Stimulated activated CD8-positive, alpha-beta memory T cell treated with anti-CD3 and anti-CD28 coated beads, Interleukin-12 subunit alpha, Interleukin-12 subunit beta, amount 100 ng/mL, for 24 hours (primary cell): ENCODE data around the gene NEDD8.

Source experiments
- DNase-seq: peaks from one replicate; pipeline ENCODE4 v3.0.0-alpha.2; 2020; ENCODE audit errors: extremely low read depth

Gene NEDD8

GRCh38 chr14:24196071-24197055 is 35.8 kb downstream of the NEDD8 start:
- no peak for DNase-seq

DNA sequence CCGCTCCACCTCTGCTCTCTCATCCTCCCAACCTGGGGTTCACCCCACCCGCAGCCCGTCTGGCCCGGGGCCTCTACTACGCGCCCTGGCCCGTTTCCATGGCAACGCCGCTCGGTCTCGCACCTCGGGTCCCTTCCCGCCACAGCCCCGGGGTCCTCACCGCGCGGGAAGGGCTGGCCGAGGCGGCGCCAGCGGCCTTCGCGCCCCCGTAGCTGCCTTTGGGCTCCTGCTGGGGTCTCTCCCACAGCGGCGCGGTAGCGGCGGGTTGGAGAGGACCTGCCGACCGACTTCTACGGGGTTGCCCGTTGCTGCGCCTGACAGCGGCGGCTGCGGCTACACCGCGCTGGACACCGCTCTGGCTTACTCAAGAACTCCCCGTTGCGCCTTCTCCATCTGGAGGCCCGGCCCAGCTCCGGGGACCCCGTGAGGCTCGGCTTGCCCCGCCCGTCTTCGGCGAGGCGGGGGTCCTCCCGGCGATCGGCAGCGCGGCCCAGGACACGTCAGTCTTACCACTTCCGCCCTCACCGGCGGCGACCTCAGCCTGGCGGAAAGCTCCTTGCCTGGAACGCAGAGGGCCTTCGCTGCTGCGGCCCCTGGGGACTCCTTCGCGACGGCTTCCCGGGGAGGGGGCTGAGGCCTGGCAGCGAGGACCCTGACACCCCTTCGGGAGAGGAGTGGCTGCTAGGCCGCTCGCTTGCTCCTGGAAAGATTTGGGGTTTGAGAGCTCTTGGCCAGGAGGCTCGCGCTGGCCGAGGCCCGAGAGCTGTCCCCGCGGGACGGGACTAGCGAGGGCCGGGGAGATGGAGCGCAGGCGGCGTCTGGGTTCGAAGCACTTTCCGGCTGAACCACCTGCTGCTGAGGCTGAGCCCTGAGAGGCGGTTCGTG is 36.7 kb downstream of the NEDD8 start, which contains the start of gene TM9SF1:
Gene TM9SF1 (minus strand): TSS at position 256 of the 885 bp plus-strand sequence. CDS start 422 bp downstream, outside the sequence.
- DNase-seq = peak; percentile 65

GRCh38 chr14:24194873-24195185 is 37.3 kb downstream of the NEDD8 start:
- DNase-seq = no peak

GRCh38 chr14:24194186-24194872 is 37.8 kb downstream of the NEDD8 start:
- DNase-seq = no peak

GRCh38 chr14:24192933-24193332 is 39.2 kb downstream of the NEDD8 start:
- no peak for DNase-seq

DNA sequence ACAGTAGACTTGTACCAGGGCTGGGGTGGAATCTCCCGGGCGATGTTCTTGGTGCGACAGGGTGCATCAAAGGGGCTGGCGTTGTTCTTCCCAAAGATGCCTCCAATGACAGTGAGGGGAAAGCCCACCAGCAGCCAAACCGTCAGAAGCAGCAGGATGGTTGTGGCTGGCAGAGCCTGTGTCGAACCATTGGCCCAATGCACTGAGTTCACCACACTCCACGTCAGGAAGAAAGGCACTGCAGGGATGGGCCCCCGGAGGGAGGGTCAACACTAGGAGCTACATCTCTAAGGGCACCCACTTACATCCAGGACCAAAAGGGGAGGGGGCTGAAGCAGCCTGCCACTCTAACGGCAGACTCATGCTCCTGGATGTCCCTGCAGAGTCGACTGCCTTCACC is 41.8 kb downstream of the NEDD8 start:
- DNase-seq = no peak

GRCh38 chr14:24189460-24189859 is 42.7 kb downstream of the NEDD8 start:
- no peak for DNase-seq

DNA sequence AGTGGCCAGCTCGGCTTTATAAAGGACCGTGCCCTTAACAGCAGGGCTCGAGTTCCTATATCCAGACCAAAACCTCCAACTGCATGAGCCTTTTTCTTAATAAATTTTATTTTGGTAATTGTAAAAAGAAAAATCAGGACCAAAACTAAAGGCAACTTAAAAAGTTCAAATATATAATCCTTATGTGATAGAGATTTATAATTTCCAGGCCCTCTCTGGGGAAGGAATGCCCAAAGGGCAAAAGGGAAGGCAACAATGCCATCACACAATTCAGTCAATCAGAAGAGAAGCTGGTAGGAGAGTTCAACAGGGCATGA is 43.1 kb downstream of the NEDD8 start:
- no peak for DNase-seq

DNA sequence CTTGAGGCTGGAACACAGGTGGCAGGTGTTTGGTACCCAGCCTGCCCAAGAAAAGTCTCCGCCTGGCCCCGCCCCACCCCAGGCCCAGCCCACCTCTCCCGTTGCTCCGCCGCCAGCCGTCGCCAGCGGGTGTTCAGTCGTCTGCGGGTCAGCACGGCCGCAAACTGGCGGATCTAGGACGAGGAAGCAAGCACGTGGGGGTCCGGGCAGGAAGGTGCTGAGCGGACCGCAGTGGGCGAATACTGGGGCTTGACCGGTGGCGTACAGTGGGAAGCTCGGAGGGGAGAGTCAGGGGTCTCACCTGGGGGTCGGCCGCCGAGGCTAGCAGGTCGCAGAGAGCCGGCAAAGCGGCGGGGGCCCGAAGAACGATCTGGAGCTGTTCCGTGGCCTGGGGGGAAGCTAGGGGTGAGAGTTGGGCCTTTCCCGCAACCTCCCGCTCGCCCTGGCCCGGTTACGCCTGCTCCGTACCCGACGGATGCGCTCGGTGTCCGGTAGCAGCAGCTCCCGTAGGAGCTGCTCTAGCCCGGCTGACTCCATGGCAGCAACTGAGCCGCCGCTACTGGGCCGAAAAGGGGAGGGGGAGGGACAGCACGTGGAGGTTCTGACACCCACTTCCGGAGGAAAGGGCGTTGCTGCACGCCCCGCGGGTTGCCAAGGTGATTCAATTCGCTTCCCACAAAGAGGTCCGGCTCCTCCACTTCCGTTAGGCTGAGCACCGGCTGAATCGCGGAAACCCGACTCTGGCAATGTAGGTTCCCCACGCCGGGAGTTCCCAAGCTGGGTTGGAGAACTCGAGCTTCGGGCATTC is 43.7 kb downstream of the NEDD8 start, which contains the start of gene IPO4:
Gene IPO4 (minus strand): TSS at position 566 of the 808 bp plus-strand sequence. CDS start 29 bp downstream, at position 537.
- DNase-seq = peak; percentile 92

DNA sequence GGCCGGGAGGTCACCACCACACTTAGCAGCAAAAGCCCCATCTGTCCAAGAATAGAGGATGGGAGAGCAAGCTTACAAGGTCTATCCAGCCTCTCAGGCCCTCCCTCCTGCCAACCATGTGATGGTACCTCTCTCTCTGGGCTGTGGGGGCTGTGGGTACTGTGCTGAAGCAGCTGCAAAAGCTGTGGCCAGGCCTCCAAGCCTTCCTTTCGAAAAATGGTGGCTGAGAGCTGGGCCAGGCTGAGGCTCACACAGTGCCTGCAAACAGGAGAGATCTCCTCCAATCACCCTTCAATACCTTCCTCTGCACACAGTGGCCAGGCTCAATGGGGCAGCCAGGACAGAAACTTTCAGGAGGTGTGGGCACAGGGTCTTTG is 44.6 kb downstream of the NEDD8 start:
- DNase-seq = no peak

DNA sequence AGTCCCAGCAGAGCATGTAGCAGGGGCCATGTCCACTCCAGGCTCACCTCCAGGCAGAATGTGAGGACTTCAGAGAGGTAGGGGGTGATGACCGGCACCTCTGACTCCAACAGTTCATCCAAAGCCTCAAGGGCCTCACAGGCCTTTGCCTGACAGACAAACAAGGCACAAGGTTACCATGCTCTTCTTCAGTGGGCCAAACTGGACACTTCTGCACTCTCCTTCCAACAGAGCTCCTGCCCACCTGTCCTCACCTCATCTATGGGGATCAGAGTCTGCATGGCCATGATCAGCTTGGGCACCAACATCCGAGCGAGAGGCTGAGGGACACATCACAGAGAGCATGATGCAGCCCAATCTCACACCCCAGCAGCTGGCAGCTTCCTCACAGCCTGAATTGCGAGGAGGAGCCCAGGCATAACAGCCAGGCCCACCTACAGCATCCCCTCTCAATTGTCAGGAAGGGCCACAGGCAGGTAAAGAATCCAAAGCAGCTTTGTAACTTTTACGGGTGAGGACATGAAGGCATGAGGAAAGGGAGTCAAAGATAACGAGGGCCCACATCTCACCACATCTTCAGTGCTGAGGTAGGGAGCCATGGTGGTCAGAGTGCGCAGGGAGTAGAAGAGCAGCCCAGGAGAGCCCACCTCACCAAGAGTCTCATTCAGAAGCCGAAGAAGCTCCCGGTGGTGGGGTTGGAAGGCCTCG is 45.2 kb downstream of the NEDD8 start:
- DNase-seq = no peak

DNA sequence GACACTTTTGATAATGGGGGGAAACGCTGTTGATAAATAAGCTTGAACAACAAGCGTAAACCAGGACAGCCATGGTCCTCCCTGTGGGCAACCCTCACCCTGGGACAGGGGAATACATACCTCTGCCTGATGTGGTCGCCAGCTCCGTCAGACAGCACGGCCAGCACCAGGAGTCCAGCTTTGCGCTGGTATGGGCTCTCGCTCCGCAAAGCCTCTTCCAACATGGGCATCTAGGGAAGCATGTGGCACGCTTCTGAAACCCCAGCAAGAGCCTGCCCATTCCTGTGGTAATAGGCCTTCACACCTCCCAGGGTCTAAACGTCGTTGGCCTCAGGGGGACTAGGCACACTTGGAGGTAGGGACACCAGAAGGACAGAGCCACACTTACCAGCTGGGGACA is 46.4 kb downstream of the NEDD8 start:
- DNase-seq = no peak

GRCh38 chr14:24185026-24185425 is 47.1 kb downstream of the NEDD8 start:
- DNase-seq = no peak

DNA sequence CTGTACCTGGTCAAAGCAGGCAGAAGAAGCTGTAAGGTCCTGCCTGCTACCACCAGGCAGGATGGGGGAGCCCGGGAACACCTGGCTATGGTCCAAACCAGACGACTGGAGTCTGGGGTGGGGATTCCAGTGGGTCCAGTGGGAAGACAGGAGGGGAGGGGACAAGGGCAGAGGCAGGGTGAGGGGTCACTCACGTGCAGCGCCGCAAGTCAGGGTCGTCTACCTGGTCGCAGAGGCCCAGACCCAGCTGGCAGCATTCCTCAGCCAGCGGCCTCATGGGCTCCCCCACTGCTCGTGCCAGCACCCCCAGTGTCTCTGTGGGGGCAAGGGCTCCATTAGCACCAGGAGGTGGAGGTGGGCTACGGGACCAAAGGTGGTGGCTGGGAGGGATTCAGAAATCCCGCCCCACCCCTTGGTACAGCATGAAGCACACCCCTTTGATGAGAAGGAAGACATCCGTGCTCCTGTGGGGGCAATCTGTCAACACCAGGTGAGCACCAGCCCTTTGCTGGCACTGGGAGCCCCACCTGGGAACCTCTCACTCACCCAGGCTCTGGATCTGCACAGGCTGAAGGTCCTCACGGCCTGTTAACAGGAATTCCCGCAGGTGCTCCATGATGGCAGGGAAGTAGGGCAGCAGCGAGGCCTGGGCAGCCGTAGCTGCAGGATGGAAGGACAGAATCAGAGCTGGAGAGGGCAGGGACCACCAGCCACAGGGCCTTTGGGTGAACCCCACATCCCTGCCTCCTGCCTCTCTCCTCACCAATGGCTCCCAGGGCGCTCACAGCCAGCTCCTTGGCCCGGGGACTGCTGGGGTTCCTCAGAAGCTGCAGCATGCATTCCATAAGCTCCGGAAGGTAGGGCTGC is 47.8 kb downstream of the NEDD8 start:
- no peak for DNase-seq

DNA sequence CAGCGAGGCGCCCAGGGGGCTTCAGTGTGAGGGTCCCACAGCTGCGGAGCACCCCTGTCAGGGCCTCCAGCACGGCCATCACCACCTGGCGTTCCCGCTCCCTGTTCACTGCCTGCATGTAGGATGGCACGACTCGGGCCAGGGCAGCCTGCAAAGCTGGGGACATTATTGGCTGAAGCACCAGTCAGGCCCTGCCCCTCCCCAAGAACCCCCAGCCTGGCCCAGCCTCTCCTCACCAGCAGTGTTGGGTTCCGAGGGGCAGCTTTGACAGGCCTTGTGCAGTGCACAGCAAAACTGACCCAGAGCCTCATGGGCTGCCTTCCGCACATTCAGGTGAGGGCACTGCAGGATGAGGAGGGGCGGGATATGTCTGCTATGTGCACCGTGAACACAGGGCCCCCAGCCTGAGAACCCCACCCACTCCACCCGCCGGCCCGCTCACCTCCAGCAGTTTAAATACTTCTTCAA is 49.1 kb downstream of the NEDD8 start:
- no peak for DNase-seq

- DNase-seq = no peak
Observed at GRCh38 chr14:24182110-24182882, 49.9 kb downstream of the NEDD8 start.

DNA sequence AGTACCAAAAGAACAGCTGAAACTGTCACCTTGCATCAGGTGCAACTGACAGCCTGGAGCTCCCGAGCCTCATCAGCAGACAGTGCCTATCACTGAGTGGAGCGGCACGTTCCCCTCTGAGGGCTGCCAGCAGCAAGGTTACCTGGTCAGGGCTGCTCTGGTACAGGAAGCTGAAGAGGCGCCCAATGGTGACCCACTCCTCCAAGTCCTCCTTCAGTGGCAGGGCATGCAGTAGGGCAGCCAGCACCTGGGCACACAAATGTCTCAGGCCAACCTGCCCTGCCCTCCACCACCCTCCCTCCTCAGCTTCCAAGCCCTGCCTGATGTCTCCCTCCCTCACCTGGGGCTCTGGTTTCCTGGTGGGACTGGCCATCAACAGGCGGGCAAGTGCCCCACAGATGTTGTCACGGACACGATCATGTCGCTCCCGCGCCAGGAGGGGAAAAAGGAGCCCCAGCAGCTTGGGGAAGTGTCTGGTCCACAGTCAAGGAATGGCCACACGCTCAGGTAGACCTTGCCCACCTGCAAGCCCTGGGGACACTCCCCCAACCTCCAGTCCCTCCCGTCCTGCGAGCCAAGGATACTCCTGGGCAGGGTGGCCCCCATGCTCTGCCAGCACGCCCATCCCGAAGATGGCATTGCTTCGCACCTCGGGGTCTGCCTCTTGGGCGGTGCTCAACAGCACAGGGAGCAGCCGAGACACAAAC is 50.6 kb downstream of the NEDD8 start:
- no peak for DNase-seq
